Sigmoid colon (tissue), 4 donors: ENCODE data around the gene ELFN2.

Source experiments
- CTCF ChIP-seq, 4 experiments: fragments of 450-650 bp in 3 of 4; fragments of 200-600 bp in 1 of 4; IDR thresholded peaks; one replicate each; pipeline ENCODE4 v1.5.1; 2016 to 2019; ENCODE audit warnings: antibody characterized with exemption in 4 of 4, mild to moderate bottlenecking in 3 of 4, moderate library complexity in 2 of 4
- POLR2A ChIP-seq, 2 donors: fragments of 450-650 bp; IDR thresholded peaks; one replicate each; pipeline ENCODE4 v1.6.1; 2016; ENCODE audit warnings: antibody characterized with exemption in 2 of 2, mild to moderate bottlenecking in 2 of 2, moderate library complexity in 2 of 2
- POLR2AphosphoS5 ChIP-seq, 4 donors: sonication (generic); formaldehyde crosslinking; IDR thresholded peaks; one replicate each; pipeline ENCODE4 v1.6.1; 2017; ENCODE audit warnings: antibody characterized with exemption in 4 of 4

- TF ChIP-seq CTCF (IDR thresholded peaks at IDR 0.05) (no peak), POLR2A (IDR thresholded peaks at IDR 0.05) (no peak), POLR2AphosphoS5 (IDR thresholded peaks at IDR 0.05) (no peak)
Measured at GRCh38 chr22:37400719-37401118, 26.6 kb downstream of the ELFN2 start.
